ENCODE data around the gene ELP2.

Gene ELP2

DNA sequence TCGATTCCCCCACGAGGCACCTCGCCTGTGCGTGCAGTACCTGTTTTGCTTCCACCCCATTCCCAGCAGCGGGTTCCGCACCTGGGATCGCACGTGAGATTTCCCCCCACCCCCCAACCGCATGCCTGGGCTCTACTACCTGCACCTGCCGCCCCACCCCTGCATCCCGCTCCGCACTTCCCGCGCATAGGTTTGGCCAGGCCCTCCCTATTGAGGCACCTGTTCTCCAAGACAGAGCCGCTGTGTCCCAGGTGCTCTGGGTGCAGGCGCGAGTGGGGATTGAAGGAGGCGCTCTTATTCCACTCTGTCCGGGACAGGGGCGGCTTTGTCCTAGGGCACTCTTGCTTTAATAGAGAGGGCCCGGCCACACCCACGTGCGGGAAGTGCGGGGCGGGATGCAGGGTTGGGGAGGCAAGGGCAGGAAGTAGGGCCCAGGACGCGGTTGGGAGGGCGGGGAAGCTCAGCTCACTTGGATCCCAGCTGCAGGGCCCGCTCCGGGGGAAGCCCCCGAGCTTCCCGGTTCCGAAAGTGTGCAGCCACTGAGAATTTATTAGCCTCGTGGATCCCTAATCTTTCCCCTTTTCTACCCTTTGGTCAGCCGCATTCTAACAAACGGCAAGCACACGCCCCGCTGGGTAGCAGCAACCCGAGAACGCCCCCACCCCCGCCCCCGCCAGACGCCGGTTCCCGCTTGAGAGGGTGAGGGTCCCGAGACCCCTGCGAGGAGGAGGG, 56.9 kb downstream of the ELP2 start:
- Histone ChIP-seq H3K36me3 (no peaks in the 10 kb centered on the region), H3K4me1 (ENCODE audit: control insufficient read depth in 1 of 2, insufficient read depth in 1 of 2, low read depth in 1 of 2, low read length in 1 of 2) (peaks cover 17 to 18% of the 10 kb centered on the region in 2 experiments), H3K9me3 (no peaks in the 10 kb centered on the region), H3K27ac (no peak overlapping the region), H3K4me3 (ENCODE audit: low read depth in 1 of 2, low read length in 1 of 2) (peak overlapping the region; percentile 66), H3K27me3 (peaks cover 85% of the 10 kb centered on the region)
- TF ChIP-seq, protein P1, sequence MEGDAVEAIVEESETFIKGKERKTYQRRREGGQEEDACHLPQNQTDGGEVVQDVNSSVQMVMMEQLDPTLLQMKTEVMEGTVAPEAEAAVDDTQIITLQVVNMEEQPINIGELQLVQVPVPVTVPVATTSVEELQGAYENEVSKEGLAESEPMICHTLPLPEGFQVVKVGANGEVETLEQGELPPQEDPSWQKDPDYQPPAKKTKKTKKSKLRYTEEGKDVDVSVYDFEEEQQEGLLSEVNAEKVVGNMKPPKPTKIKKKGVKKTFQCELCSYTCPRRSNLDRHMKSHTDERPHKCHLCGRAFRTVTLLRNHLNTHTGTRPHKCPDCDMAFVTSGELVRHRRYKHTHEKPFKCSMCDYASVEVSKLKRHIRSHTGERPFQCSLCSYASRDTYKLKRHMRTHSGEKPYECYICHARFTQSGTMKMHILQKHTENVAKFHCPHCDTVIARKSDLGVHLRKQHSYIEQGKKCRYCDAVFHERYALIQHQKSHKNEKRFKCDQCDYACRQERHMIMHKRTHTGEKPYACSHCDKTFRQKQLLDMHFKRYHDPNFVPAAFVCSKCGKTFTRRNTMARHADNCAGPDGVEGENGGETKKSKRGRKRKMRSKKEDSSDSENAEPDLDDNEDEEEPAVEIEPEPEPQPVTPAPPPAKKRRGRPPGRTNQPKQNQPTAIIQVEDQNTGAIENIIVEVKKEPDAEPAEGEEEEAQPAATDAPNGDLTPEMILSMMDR (IDR thresholded peaks at IDR 0.05), result no peak

DNA sequence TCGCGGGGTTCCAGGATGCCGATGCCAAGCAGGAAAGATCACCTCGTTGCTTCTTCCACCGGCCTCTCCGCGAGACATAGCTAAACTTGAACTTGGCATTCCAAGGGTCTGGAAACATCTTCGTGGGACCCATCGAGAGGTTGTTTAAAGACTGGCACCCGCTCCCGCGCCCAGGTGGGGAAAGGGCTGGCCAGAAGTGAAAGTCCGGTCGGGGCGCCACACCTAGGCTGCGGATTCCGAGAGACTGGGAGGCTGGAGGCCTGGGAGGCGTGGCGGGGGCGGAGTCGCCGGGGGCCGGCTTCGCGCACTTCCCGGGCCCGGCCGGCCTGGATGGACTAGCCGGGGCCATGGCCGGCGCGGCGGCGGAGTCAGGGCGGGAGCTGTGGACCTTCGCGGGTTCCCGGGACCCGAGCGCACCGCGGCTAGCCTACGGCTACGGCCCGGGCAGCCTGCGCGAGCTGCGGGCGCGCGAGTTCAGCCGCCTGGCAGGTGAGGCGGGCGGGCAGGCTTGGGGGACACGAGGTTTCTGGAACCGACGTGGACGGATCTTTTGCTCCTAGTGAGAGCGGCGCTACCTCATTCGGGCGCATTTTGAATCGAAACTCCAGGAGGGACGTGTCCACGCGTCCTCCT, 57.6 kb downstream of the ELP2 start, which contains the start of gene MOCOS:
TSS of gene MOCOS (plus strand) at position 305 of the 633 bp plus-strand sequence. CDS start at position 348, 43 bp downstream.
- peak within 1 kb of the TSS; percentile 66 for H3K4me3 ChIP-seq (ENCODE audit: low read depth in 1 of 2, low read length in 1 of 2)
- no peaks in the 10 kb centered on the region for H3K36me3 ChIP-seq
- H3K27ac ChIP-seq, result no peak within 1 kb of the TSS
- H3K9me3 ChIP-seq, result no peaks in the 10 kb centered on the region
- peaks cover 92% of the 10 kb centered on the region for H3K27me3 ChIP-seq
- TF ChIP-seq, protein P1 (IDR thresholded peaks at IDR 0.05), result no peak
- peaks cover 17 to 18% of the 10 kb centered on the region in 2 experiments for H3K4me1 ChIP-seq (ENCODE audit: control insufficient read depth in 1 of 2, insufficient read depth in 1 of 2, low read depth in 1 of 2, low read length in 1 of 2)

DNA sequence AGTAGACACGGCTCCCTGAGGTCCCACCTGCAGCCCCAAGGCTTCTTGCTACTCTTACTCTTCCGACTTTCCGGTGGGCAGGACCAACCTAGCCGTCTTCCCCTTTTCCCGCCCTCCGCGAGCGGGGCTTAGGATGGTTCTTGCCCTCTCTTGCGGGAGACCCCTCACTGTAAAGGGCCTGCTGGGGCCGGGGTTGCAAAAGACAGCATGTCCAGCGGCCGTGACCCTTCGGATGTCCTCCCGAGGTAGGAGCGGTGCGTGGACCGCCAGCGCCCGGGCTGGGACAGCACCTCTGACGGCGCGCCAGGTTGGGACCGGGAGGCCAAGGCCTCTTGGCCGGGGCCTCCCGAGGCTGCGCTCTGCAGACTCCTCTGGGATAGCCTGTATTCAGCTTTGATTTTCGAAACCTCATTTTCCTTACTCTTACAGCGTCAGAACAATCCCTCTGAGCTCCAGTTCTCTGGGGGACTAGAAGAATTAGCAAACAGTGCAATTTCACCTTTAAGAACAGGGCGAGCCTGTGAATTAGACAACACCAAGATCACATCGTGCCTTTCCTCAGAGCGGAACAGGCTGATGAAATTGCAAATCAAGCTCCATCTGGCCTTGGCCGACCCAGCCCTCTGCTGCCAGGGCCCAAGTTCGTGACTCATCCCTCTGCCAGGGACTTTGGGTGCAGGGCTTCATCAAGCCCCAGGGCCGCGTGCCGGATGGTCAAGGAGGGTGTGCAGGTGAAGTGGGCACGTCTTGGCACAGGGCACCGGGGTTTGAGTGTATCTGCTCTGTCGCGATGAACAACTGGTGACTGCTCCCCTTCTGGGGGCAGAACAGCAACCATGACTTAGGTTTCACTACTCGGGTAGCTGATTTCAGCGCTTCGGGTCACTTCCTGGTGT, 58.4 kb downstream of the ELP2 start:
- H3K27me3 ChIP-seq, result peaks cover 93% of the 10 kb centered on the region
- H3K36me3 ChIP-seq, result no peaks in the 10 kb centered on the region
- H3K4me1 ChIP-seq (ENCODE audit: control insufficient read depth in 1 of 2, insufficient read depth in 1 of 2, low read depth in 1 of 2, low read length in 1 of 2), result peaks cover 17 to 18% of the 10 kb centered on the region in 2 experiments
- TF ChIP-seq, protein P1 (IDR thresholded peaks at IDR 0.05), result no peak
- H3K27ac ChIP-seq, result no peak overlapping the region
- H3K9me3 ChIP-seq, result no peaks in the 10 kb centered on the region
- H3K4me3 ChIP-seq (ENCODE audit: low read depth in 1 of 2, low read length in 1 of 2), result peak overlapping the region; percentile 66

DNA sequence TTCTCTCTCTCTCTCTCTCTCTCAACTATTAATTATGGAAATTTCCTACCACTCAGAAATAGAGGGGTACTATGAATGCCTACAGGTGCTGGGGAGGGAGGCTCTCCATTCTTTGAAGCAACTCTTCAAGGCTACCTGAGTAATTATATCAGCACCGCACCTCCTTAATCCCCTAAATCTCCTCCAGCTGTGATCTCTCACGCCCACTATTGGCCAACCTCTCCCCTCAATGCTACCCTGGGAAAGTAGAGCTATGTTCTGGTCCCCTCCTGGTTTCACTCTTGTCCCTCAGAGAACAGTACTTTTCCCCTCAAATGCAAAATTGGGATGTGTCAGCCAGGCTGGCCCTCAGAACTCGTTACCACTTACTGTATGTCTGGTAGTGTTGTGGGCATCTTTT, 59.2 kb downstream of the ELP2 start:
- Histone ChIP-seq H3K27ac (no peak overlapping the region), H3K4me3 (ENCODE audit: low read depth in 1 of 2, low read length in 1 of 2) (no peak overlapping the region), H3K27me3 (peaks cover 85% of the 10 kb centered on the region), H3K9me3 (no peaks in the 10 kb centered on the region), H3K4me1 (ENCODE audit: control insufficient read depth in 1 of 2, insufficient read depth in 1 of 2, low read depth in 1 of 2, low read length in 1 of 2) (peaks cover 17 to 18% of the 10 kb centered on the region in 2 experiments), H3K36me3 (no peaks in the 10 kb centered on the region)
- TF ChIP-seq, protein P1 (IDR thresholded peaks at IDR 0.05), result no peak

DNA sequence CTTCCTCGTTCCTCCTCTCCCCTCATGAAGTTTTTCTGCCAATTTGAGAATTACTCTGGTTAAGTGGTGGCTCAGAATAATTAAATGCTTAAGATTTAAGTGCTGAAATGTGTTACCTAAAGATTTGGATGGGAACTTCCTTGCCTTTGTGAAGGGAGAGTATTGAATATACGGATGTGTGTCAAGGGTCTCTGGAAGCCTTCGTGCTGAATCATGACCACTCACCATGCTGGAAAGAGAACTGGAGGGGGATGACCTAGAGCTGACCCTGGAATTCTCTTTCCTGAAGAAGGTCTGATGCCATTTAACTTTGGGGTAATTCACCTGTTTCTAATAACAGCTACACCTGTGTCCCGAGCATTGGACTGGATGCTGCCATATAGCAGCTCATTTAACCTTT, 59.8 kb downstream of the ELP2 start:
- H3K4me1 ChIP-seq (ENCODE audit: control insufficient read depth in 1 of 2, insufficient read depth in 1 of 2, low read depth in 1 of 2, low read length in 1 of 2), result peaks cover 17 to 18% of the 10 kb centered on the region in 2 experiments
- H3K4me3 ChIP-seq (ENCODE audit: low read depth in 1 of 2, low read length in 1 of 2), result no peak overlapping the region
- TF ChIP-seq, protein P1 (IDR thresholded peaks at IDR 0.05), result no peak
- no peaks in the 10 kb centered on the region for H3K36me3 ChIP-seq
- peaks cover 81% of the 10 kb centered on the region for H3K27me3 ChIP-seq
- no peak overlapping the region for H3K27ac ChIP-seq
- H3K9me3 ChIP-seq, result no peaks in the 10 kb centered on the region

All from neutrophil (primary cell).